Measurements from ENCODE around the gene PLA2R1.

Gene PLA2R1

GRCh38 chr2:159998961-159999360 is 63.5 kb downstream of the PLA2R1 start:
- Histone ChIP-seq H3K9ac (ENCODE audit: low read length) (no peak overlapping the region), H3K36me3 (ENCODE audit: control insufficient read depth, insufficient read depth, low read length) (no peaks in the 10 kb centered on the region), H3K27ac (ENCODE audit: low read depth, low read length) (no peak overlapping the region), H3K4me1 (ENCODE audit: control insufficient read depth, insufficient read depth, low read length) (no peaks in the 10 kb centered on the region), H3K27me3 (ENCODE audit: control insufficient read depth, insufficient read depth, low read length) (no peaks in the 10 kb centered on the region), H3K4me3 (ENCODE audit: low read depth, low read length) (no peak overlapping the region), H3K9me3 (ENCODE audit: control insufficient read depth, insufficient read depth, low read depth, low read length) (peaks cover 10% of the 10 kb centered on the region; the same call in 1 of the 2 replicates)

DNA sequence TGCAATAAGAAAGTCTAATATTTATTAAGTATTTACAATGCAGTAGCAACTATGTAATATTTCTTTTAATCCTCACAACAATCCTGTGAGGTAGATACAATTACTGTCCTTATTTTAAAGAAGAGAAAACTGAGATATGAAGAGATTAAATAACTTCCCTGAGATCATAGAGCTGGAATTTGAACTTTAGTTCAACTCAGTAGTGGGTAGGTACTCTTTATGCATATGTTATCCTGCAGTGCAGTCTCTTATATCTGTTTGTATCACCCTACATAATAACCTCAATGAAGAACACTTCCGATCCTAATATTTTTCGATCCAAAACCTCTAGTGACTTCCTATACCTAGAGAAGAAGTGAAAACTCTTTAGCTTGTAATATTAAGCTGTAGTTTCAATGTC is 64.2 kb downstream of the PLA2R1 start:
- no peaks in the 10 kb centered on the region for H3K4me1 ChIP-seq (ENCODE audit: control insufficient read depth, insufficient read depth, low read length)
- H3K27me3 ChIP-seq (ENCODE audit: control insufficient read depth, insufficient read depth, low read length) = no peaks in the 10 kb centered on the region
- H3K4me3 ChIP-seq (ENCODE audit: low read depth, low read length) = no peak overlapping the region
- no peak overlapping the region for H3K27ac ChIP-seq (ENCODE audit: low read depth, low read length)
- H3K36me3 ChIP-seq (ENCODE audit: control insufficient read depth, insufficient read depth, low read length) = no peaks in the 10 kb centered on the region
- no peak overlapping the region for H3K9ac ChIP-seq (ENCODE audit: low read length)
- peaks cover 10% of the 10 kb centered on the region; the same call in 1 of the 2 replicates for H3K9me3 ChIP-seq (ENCODE audit: control insufficient read depth, insufficient read depth, low read depth, low read length)

DNA sequence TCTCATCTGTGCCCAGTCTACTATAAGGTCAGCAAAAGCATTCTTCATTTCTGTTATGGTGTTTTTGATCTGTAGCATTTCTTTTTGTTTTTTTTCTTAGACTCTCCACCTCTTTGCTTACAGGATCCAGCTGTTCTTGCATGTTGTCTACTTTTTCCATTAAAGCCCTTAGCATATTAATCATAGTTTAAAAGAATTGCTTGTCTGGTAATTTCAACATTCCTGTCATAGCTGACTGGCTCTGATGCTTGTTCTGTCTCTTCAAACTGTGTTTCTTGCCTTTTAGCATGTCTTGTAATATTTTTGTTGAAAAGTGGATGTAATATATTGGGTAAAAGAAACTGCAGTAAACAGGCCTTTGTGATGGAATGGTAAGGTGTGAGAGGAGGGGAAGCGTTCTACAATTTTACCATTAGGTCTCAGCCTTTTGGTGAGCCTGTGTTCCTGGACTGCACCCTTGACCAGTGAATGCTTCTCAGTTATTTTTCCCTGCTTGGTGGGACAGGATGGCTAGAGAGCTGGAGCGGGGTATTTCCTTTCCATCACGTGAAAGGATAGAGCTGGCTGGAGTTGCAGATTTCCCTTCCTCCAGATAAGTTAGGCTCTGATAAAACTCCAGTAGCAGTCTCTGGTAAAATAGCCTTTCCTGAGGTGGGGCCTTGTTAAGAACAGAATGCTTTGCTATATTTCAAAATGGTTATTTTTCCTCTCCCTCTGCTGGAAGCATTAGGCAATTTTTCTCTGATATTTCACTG is 65.4 kb downstream of the PLA2R1 start:
- Histone ChIP-seq H3K27me3 (ENCODE audit: control insufficient read depth, insufficient read depth, low read length) (no peaks in the 10 kb centered on the region), H3K4me1 (ENCODE audit: control insufficient read depth, insufficient read depth, low read length) (no peaks in the 10 kb centered on the region), H3K9ac (ENCODE audit: low read length) (no peak overlapping the region), H3K27ac (ENCODE audit: low read depth, low read length) (no peak overlapping the region), H3K4me3 (ENCODE audit: low read depth, low read length) (no peak overlapping the region), H3K36me3 (ENCODE audit: control insufficient read depth, insufficient read depth, low read length) (no peaks in the 10 kb centered on the region), H3K9me3 (ENCODE audit: control insufficient read depth, insufficient read depth, low read depth, low read length) (peaks cover 10% of the 10 kb centered on the region; the same call in 1 of the 2 replicates)

DNA sequence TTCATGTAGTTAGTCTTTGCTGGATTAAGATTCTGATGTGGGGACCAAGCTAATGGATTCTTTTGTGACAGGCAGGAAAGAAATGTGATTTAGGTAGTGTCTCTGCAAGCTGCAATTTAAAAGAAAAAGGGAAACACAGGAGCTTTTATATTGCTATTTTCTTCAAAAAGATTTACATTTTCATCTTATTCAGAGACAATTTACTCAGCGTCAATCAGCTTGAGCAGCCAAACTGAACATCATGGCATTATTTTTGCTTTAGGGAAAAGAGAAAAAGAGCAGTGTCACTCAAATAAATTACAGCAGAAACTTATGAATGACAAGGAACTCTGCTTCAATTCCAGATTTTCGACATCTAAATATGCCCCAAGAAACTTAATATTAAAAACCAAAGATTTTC is 67.4 kb downstream of the PLA2R1 start:
- peaks cover 7% of the 10 kb centered on the region; the same call in 1 of the 2 replicates for H3K9me3 ChIP-seq (ENCODE audit: control insufficient read depth, insufficient read depth, low read depth, low read length)
- H3K27ac ChIP-seq (ENCODE audit: low read depth, low read length) = no peak overlapping the region
- H3K27me3 ChIP-seq (ENCODE audit: control insufficient read depth, insufficient read depth, low read length) = no peaks in the 10 kb centered on the region
- no peak overlapping the region for H3K4me3 ChIP-seq (ENCODE audit: low read depth, low read length)
- H3K4me1 ChIP-seq (ENCODE audit: control insufficient read depth, insufficient read depth, low read length) = no peaks in the 10 kb centered on the region
- no peak overlapping the region for H3K9ac ChIP-seq (ENCODE audit: low read length)
- H3K36me3 ChIP-seq (ENCODE audit: control insufficient read depth, insufficient read depth, low read length) = no peaks in the 10 kb centered on the region

GRCh38 chr2:159989249-159989648 is 73.2 kb downstream of the PLA2R1 start:
- Histone ChIP-seq H3K27me3 (ENCODE audit: control insufficient read depth, insufficient read depth, low read length) (no peaks in the 10 kb centered on the region), H3K9me3 (ENCODE audit: control insufficient read depth, insufficient read depth, low read depth, low read length) (no peaks in the 10 kb centered on the region), H3K4me3 (ENCODE audit: low read depth, low read length) (no peak overlapping the region), H3K4me1 (ENCODE audit: control insufficient read depth, insufficient read depth, low read length) (no peaks in the 10 kb centered on the region), H3K9ac (ENCODE audit: low read length) (no peak overlapping the region), H3K36me3 (ENCODE audit: control insufficient read depth, insufficient read depth, low read length) (no peaks in the 10 kb centered on the region), H3K27ac (ENCODE audit: low read depth, low read length) (no peak overlapping the region)

DNA sequence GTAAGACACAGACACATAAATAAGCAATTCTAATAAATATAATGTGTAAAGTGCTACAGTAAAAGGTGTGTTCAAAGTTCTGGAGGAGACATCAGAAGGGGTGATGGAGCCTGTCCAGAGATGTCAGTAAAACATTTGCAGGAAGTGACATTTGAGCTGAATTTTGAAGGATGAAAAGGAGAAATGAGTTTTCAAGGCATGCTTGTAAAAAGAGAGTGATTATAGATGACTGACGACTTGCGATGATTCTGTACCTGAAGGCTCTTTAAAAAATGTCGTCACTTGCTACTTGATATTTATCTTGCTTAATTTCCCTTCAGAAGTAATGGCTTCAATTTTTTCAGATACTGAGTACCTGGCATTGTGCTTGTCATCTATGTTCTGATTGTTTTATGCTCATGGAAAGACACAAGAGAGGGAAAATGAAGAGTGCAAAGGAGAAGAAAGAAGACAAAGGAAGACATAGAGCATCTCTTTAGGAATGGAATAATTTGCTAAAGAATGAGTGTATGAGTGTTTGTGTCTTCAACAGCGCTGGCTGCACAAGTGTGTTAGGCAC is 73.9 kb downstream of the PLA2R1 start:
- Histone ChIP-seq H3K9me3 (ENCODE audit: control insufficient read depth, insufficient read depth, low read depth, low read length) (no peaks in the 10 kb centered on the region), H3K27ac (ENCODE audit: low read depth, low read length) (no peak overlapping the region), H3K36me3 (ENCODE audit: control insufficient read depth, insufficient read depth, low read length) (no peaks in the 10 kb centered on the region), H3K27me3 (ENCODE audit: control insufficient read depth, insufficient read depth, low read length) (no peaks in the 10 kb centered on the region), H3K4me1 (ENCODE audit: control insufficient read depth, insufficient read depth, low read length) (no peaks in the 10 kb centered on the region), H3K4me3 (ENCODE audit: low read depth, low read length) (no peak overlapping the region), H3K9ac (ENCODE audit: low read length) (no peak overlapping the region)

- H3K9ac ChIP-seq (ENCODE audit: low read length) = no peak overlapping the region
- H3K36me3 ChIP-seq (ENCODE audit: control insufficient read depth, insufficient read depth, low read length) = no peaks in the 10 kb centered on the region
- H3K27me3 ChIP-seq (ENCODE audit: control insufficient read depth, insufficient read depth, low read length) = no peaks in the 10 kb centered on the region
- no peaks in the 10 kb centered on the region for H3K9me3 ChIP-seq (ENCODE audit: control insufficient read depth, insufficient read depth, low read depth, low read length)
- no peak overlapping the region for H3K4me3 ChIP-seq (ENCODE audit: low read depth, low read length)
- H3K27ac ChIP-seq (ENCODE audit: low read depth, low read length) = no peak overlapping the region
- H3K4me1 ChIP-seq (ENCODE audit: control insufficient read depth, insufficient read depth, low read length) = peaks cover 10% of the 10 kb centered on the region; the same call in 1 of the 2 replicates
Measured at GRCh38 chr2:159987181-159987580, 75.2 kb downstream of the PLA2R1 start.

DNA sequence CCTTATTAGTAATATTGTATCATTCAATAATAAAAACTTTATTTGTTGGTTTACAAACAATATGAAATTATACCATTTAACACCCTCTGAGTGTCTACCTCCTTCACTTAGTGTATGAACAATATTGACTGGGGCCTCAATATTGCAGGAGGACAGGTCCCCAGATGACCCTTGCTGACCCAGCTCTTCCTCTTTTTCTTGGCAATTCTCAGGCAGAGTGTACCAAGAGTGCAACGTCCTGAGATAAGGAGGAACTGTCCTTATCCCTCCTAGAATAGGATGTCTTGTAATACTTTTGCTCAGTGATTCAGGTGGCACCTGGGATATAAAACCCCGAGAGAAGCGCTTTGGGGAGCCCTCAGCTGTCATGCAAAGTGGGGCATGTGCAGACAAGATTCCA is 76.8 kb downstream of the PLA2R1 start:
- H3K4me3 ChIP-seq (ENCODE audit: low read depth, low read length) = no peak overlapping the region
- H3K27ac ChIP-seq (ENCODE audit: low read depth, low read length) = no peak overlapping the region
- H3K36me3 ChIP-seq (ENCODE audit: control insufficient read depth, insufficient read depth, low read length) = no peaks in the 10 kb centered on the region
- H3K4me1 ChIP-seq (ENCODE audit: control insufficient read depth, insufficient read depth, low read length) = peaks cover 15% of the 10 kb centered on the region; the same call in 1 of the 2 replicates
- H3K27me3 ChIP-seq (ENCODE audit: control insufficient read depth, insufficient read depth, low read length) = no peaks in the 10 kb centered on the region
- H3K9ac ChIP-seq (ENCODE audit: low read length) = no peak overlapping the region
- no peaks in the 10 kb centered on the region for H3K9me3 ChIP-seq (ENCODE audit: control insufficient read depth, insufficient read depth, low read depth, low read length)

DNA sequence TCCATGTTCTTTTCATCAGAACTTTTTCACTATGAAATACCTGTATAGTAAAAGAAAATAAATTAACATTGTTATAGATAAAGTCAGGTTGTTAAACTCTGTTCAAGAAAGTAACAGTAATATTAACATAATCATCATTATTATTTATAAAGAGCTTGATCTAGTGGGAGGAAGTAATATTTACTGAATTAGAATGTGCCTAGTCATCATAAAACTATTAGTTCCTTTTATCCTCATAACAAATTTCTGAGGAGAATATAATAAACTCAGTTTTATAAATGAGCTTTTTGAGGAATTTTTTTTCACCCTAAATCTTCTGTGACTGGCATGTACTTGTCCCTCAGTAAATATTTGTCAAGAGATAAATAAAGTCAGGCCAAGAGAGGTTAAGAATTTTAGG is 78.4 kb downstream of the PLA2R1 start:
- H3K9me3 ChIP-seq (ENCODE audit: control insufficient read depth, insufficient read depth, low read depth, low read length) = no peaks in the 10 kb centered on the region
- H3K4me1 ChIP-seq (ENCODE audit: control insufficient read depth, insufficient read depth, low read length) = peaks cover 15% of the 10 kb centered on the region; the same call in 1 of the 2 replicates
- no peaks in the 10 kb centered on the region for H3K27me3 ChIP-seq (ENCODE audit: control insufficient read depth, insufficient read depth, low read length)
- no peak overlapping the region for H3K27ac ChIP-seq (ENCODE audit: low read depth, low read length)
- H3K9ac ChIP-seq (ENCODE audit: low read length) = no peak overlapping the region
- H3K36me3 ChIP-seq (ENCODE audit: control insufficient read depth, insufficient read depth, low read length) = no peaks in the 10 kb centered on the region
- H3K4me3 ChIP-seq (ENCODE audit: low read depth, low read length) = no peak overlapping the region

DNA sequence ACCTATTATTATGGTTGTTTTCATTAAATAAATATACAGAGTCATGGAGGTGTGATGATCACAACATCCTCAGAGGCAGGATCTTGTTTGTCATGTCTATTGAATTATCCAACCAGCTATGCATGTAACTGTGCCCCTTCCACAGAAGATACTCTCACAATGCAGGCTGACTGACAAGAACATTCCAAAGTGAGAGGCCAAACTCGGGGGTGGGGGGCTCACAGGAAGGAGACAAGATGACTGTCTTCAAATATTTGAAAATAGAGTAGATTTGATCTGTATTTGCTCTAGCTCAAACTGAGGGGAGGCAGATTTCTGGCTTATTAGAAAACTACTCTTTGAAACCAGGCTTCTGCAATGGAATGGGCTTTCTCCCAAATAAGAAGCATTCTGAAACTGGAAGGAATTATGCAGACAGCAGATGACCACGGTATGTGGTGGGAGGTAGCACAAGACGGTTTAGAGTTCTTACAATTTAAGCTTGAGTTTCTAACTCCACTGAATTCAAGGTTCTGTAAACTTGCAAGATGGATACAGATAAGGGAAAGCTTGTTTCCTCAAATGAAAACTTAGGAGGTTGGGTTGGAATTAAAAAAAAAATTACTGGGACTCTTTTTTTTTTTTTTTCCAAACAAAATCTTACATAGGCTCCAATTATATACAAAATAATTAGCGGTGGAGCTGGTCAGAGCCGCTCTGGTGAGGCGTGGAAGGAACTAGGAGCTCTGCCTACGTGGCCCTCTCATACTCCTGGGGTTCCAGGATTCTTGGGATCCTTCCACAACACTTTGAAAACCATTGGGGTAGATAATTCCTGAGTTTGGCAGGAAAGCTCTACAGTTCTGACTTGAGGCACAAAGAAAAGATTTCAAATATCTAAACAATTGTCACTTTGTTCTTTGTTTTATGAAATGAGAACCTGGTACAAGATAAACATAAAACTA is 79.3 kb downstream of the PLA2R1 start:
- Histone ChIP-seq H3K27ac (ENCODE audit: low read depth, low read length) (no peak overlapping the region; the same call in 1 of the 2 replicates), H3K36me3 (ENCODE audit: control insufficient read depth, insufficient read depth, low read length) (no peaks in the 10 kb centered on the region), H3K9me3 (ENCODE audit: control insufficient read depth, insufficient read depth, low read depth, low read length) (no peaks in the 10 kb centered on the region)

More for the DNA sequence above, 79.3 kb downstream of the PLA2R1 start:
- H3K9ac ChIP-seq (ENCODE audit: low read length) = no peak overlapping the region
- H3K4me1 ChIP-seq (ENCODE audit: control insufficient read depth, insufficient read depth, low read length) = peaks cover 15% of the 10 kb centered on the region; the same call in 1 of the 2 replicates
- H3K4me3 ChIP-seq (ENCODE audit: low read depth, low read length) = no peak overlapping the region
- no peaks in the 10 kb centered on the region for H3K27me3 ChIP-seq (ENCODE audit: control insufficient read depth, insufficient read depth, low read length)

Measured in HUES6 (cell line).